ENCODE measurements around the gene IGSF21.

- TF ChIP-seq SIN3A (IDR thresholded peaks at IDR 0.05; ENCODE audit: low read depth, low read length): no peak
- no peak for TF ChIP-seq CTCF (IDR thresholded peaks at IDR 0.05 in 2 of 3, conservative IDR thresholded peaks at IDR 0.05 in 1 of 3; ENCODE audit: control insufficient read depth in 2 of 3, extremely low read depth in 1 of 3, insufficient read depth in 1 of 3, low read depth in 3 of 3, low read length in 3 of 3)
- no peak for TF ChIP-seq FOXM1 (IDR thresholded peaks at IDR 0.05; ENCODE audit: low read depth, low read length)
- no peak for TF ChIP-seq E2F4 (IDR thresholded peaks at IDR 0.05; ENCODE audit: low read depth, low read length)
These were observed 183.3 kb downstream of the IGSF21 start for GRCh38 chr1:18290740-18291412.

Measured in GM12878 (cell line).